SH-SY5Y (cell line): ENCODE results near the gene PRMT7.

Experiments
- GATA2 ChIP-seq: IDR thresholded peaks from 2 replicates; pipeline ENCODE4 v1.6.1; 2011; ENCODE audit warnings: mild to moderate bottlenecking, low read depth, low read length
- GATA3 ChIP-seq: IDR thresholded peaks from 2 replicates; pipeline ENCODE4 v1.6.1; 2011; ENCODE audit warnings: low read depth, mild to moderate bottlenecking, low read length, moderate library complexity

The PRMT7 gene, protein sequence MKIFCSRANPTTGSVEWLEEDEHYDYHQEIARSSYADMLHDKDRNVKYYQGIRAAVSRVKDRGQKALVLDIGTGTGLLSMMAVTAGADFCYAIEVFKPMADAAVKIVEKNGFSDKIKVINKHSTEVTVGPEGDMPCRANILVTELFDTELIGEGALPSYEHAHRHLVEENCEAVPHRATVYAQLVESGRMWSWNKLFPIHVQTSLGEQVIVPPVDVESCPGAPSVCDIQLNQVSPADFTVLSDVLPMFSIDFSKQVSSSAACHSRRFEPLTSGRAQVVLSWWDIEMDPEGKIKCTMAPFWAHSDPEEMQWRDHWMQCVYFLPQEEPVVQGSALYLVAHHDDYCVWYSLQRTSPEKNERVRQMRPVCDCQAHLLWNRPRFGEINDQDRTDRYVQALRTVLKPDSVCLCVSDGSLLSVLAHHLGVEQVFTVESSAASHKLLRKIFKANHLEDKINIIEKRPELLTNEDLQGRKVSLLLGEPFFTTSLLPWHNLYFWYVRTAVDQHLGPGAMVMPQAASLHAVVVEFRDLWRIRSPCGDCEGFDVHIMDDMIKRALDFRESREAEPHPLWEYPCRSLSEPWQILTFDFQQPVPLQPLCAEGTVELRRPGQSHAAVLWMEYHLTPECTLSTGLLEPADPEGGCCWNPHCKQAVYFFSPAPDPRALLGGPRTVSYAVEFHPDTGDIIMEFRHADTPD

DNA sequence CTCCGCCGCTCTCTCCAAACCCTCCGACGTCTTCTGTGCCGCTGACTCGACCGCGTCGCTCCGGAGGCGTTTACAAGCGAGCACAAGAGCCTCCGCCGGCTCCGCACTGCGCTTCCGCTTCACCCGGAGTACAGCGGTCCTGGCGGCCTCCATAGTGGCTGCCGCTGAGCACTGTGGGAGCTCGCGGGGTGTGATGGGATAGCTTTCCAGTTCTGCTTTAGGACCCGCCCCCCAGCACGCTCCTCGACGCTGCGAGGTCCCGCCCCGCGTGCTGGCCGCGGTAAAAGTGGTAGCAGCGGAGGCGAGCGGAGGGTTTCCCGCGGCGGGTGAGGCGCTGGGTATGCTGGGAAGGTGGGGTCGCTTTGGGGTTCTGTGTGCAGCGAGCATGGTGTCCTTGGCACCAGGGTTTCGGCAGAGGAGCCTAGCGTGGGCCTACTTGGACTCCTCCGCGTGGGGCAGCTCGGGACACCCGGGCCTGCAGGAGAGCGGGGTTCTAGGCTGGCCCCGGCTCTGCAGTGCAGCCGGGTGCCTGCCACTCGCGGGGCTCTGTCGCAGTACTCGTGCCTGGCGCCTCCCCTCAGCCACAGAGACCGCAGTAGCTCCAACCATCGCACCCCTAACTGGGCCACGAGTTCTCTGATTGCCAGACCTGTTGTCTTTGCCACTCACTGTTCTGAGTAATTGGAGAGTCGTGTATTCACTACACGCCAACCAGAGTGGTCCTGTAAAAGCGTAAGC is at the start of gene PRMT7, which contains the start of gene SLC7A6OS:
PRMT7 (plus strand) TSS at position 246 of the 738 bp plus-strand sequence. CDS start 4,961 bp downstream, outside the sequence.
SLC7A6OS (minus strand) TSS at position 173 of the 738 bp plus-strand sequence; CDS start at position 153, 20 bp downstream.
- TF ChIP-seq GATA2 (no peak), GATA3 (no peak)

GRCh38 chr16:68263559-68264127 is 47.2 kb upstream of the PRMT7 start:
- no peak for TF ChIP-seq GATA3
- no peak for TF ChIP-seq GATA2

DNA sequence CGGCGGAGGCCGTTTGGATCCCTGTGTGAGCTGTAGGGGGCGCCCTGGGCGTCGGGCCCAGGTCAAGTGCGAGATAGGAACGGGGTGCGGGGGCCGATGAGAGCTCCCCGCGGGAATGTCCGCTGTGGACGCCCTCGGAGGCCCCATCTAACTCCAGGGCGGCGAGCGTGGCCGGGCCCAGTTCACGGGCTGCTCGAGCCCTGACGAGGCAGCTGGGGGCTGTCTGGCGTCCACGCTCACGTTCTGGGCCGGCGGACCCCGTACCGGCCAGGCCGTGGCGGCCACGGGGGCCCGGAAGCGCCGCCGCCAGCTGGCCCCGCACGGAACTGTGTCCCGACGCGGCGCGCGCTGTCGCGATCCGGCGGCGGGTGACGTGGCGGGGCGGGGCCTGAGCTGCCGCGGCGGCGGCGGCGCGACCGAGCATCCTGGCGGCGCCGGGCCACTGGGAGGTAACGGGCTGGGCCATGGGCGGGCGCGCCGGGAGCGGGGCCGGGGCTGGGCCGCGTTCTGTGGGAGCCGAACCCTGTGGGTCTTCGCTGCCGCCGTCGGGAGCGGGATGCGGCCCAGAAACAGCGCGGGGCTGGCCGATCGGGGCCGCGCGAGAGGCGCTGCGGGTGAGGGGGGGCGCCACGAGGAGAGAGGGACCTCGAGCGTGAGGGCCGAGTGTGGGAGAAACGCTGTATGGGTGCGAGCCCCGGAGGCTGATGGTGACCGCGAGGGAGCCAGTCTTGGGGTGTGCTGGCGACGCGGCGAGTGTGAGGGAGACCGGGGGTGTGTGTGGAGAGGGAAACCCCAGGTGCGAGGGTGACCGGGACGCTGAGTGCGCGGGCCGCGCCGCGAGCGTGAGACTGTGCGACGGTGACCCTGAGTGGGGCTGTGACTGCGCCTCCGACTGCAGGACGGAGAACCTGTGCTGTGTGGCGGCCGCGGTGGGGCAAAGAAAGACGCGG is 46.4 kb upstream of the PRMT7 start, which contains the start of gene SLC7A6:
SLC7A6 (plus strand) TSS at position 399 of the 950 bp plus-strand sequence. CDS start 10,201 bp downstream, outside the sequence.
- TF ChIP-seq GATA3 (no peak), GATA2 (no peak)

- no peak for TF ChIP-seq GATA3
- no peak for TF ChIP-seq GATA2
Observed at GRCh38 chr16:68265078-68265920, 45.5 kb upstream of the PRMT7 start.

DNA sequence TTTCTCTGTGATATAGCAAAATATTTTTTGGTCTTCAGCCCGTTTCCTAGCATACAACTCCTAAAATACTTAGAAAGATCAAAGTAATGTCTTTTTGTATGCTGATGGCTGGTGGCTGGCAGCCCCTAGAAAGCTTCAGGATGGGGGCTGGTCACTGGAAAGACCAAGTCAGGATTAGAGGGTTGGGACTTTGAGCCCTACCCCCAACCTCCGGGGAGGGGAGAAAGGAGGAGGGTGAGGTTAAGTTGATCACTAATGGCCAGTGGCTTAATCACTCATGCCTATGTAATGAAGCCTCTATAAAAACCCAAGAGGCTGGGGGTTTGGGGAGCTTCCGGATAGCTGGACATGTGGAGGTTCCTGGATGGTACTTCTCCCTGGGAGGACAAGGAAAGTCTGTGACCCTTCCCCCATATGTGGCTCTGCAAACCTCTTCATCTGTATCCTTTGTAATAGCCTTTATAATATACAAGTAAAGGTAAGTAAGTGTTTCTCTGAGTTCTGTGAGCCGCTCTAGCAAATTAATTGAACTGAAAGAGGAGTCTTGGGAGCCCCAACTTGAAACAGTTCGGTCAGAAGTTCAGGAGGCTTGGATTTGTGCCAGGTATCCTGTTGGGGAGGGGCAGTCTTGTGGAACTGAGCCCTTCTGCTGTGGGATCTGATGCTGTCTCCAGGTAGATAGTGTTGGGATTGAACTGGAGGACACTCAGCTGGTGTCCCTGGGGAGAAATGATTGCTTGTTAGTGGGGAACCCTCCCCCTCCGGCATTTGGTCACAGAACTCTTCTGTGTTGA is 43.0 kb upstream of the PRMT7 start:
- TF ChIP-seq GATA2, result no peak
- no peak for TF ChIP-seq GATA3

GRCh38 chr16:68269793-68270192 is 41.0 kb upstream of the PRMT7 start:
- TF ChIP-seq GATA3 (no peak), GATA2 (no peak)

GRCh38 chr16:68270353-68270752 is 40.5 kb upstream of the PRMT7 start:
- TF ChIP-seq GATA3, result no peak
- TF ChIP-seq GATA2, result no peak

- no peak for TF ChIP-seq GATA3
- no peak for TF ChIP-seq GATA2
Observed at GRCh38 chr16:68272507-68273209, 38.2 kb upstream of the PRMT7 start.

DNA sequence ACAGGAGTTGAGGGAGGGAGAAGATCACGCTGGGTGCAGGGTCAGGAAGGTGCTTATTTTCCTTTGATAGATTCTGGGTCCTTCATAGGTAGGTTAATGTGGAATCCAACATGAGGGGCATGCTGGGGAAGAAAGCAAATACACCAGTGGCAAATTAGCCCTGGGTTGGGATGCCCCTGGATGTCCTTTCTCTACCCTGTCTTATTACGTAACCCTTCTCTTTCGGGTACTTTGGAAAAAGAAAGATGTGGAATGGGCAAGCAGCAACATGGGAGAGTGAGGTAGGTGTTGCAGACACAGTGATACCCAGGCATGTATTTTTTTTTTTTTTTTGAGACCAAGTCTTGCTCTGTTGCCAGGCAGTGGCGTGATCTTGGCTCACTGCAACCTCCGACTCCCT is 37.4 kb upstream of the PRMT7 start:
- no peak for TF ChIP-seq GATA3
- no peak for TF ChIP-seq GATA2

GRCh38 chr16:68273896-68274295 is 36.9 kb upstream of the PRMT7 start:
- TF ChIP-seq GATA3 (no peak), GATA2 (no peak)

DNA sequence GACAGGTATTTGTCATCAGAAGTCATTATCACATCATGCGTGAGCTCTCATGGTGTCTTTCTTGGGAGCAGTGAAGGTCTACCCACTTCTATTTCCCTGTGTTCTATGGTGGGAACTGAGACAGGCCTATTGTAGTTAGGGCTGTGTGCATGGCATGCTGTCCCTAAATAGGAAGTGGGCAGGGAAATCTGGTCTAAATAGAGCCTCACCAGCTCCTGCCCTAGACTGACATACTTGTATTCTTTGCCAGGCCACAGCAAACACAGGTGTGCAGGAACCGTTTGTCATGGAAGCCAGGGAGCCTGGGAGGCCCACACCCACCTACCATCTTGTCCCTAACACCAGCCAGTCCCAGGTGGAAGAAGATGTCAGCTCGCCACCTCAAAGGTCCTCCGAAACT is 36.4 kb upstream of the PRMT7 start:
- TF ChIP-seq GATA2 (no peak), GATA3 (no peak)
